Umbilical cord (tissue), 2 donors: ENCODE measurements around the gene WTAP. TPM values are rescaled to one million over a fixed set of nuclear protein-coding genes. Genes with fewer than 3 reads are reported as not detected.
A peak's percentile ranks its signal among the peaks of the same experiment; 100 is the strongest.
"Not testable (repeated sequence)": the region's sequence is repeated elsewhere in the genome, so short reads cannot be mapped to it uniquely, and the experiment has no call there.

Experiments
- DNase-seq: peaks from one replicate; pipeline ENCODE4 v3.0.0-alpha.2; 2015; ENCODE audit warnings: low spot score
- total RNA-seq: library from RNA; depleted of rRNA; stranded (reverse); fragments of >200 nt; gene quantifications from one replicate; pipeline ENCODE4 v1.2.3, GENCODE V29; 2014; ENCODE audit warnings: low replicate concordance; ENCODE audit not compliant: insufficient read depth

WTAP gene
- total RNA-seq, 1 donor from 2014 or later: 111 TPM

DNA sequence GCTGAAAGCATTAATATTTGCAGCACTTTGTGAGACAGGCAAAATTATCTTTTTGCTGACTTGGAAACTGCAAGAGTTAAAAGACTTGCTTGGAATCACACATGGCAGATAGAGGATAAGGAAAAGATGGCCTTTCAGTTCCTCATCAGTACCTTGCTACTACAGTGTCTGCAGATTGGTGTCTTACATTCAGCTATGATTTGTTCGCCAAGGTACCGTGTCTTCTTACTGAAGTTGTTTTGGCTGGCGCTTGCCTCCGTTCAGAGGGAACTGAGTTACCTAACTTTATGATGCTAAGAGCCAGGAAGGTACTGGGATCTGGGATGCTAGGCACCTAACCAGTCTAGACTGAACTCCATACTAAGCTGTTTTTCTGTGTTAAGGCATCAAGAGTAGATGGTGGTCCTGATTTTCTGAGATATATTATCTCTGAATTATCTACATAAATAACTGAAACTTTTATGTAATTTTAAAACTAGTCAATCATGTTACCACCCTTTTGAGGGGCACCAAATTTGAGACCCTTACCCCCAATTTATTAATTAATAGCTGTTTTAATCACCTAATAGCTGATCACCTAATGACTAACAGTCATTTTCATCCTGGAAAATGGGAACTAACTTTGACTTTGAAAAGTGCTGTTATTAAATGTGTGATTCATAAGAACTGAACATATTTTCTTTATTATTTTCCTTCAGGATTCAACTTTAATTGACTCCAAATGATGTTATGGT lies 2.5 kb downstream of the WTAP start:
- no peak for DNase-seq

DNA sequence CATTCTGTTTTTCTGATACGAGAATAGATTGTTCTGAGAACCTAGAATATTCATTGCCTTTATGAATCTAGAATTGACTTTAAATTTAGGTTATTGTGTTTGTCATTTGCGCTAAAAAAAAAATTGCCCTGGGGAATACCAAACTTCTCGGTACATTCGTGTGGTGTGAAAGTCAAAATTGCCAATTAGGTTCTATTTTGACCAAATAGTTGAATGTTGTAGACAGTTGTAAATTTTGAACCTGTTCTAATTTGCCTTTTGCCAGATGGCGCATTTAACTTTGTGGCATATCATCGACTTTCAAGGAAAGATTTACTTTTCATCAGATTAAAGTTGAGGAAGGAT lies 3.0 kb downstream of the WTAP start:
- DNase-seq: no peak

DNA sequence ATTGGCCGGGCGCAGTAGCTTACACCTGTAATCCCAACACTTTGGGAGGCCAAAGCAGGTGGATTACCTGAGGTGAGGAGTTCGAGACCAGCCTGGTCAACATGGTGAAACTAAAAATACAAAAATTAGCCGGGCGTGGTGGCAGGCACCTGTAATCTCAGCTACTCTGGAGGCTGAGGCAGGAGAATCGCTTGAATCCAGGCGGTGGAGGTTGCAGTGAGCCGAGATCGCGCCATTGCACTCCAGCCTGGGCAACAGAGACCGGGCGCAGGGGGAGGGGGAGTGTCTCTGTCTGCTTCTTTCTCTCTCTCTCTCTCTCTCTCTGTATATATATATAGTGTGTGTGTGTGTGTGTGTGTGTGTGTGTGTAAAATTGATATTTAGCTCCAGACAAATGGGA lies 5.2 kb downstream of the WTAP start:
- not testable (repeated sequence) for DNase-seq

GRCh38 chr6:159733395-159733794 lies 6.1 kb downstream of the WTAP start:
- not testable (repeated sequence) for DNase-seq

DNA sequence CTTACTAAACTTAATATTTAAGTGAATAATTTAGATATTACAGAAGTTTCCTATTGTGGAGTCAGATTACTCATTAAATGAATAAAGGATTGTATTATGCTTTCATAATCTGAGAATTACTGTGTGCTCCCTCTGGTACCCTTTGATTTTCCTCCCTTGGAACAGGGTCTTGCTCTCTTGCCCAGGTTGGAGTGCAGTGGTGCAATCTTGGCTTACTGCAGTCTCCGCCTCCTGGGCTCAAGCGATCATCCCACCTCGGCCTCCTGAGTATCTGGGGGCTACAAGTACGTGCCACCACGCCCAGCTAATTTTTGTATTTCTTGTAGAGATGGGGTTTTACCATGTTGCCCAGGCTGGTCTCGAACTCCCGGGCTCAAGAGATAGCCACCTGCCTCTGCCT lies 9.6 kb downstream of the WTAP start:
- DNase-seq: no peak

DNA sequence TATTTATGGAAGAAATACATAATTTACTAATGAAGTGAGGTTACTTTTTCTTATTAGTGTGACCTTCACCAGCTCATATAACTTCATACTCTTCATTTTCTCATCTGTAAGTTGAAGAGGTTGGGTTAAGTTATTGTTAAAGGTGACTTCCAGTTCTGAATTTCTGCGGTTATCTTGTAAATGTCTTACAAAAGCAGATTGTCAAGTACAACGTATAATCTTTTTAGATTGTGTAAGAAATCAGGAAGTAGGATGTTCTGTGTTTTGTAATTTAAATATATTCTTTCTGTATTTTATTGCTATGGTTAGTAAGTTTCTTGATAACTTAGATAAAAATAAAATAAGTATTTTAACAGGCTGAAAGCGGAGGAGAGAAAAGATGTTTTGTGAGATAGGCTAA lies 12.0 kb downstream of the WTAP start:
- no peak for DNase-seq

DNA sequence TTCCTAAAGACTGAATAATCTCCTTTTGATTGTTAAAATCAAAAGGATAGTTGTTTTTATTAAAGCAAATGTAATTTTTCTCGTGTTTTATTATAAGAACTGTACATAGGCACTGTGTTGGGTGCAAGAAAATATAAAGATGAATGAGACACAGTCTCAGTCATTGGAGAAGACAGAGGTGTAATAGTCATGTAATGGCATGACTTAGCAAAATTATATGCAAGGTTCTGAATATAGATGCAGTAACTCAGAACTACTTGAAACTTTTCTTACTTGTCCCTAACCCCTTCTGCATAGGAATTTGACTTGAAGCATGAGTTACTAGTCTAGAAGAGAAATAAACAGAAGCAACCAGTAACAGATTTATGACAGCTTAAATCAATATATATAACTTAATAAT lies 14.9 kb downstream of the WTAP start:
- DNase-seq: no peak

DNA sequence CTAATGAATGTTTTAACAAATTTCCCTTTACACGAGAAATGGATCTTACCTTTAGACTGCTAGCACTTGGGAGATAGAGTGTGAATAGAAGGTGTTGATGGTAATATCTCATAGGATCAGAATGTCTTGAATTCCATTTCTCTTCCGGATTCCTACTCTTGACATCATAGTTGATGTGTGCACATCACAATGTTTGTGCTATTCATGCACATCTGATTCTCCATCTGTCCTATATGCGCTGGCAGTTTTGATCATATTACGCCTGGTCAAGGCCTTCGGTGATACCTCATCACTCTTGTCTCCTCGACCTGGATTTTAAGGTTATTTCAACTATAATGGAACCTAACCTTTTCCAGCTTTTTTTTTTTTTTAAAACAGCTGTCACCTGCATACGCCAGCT lies 17.8 kb downstream of the WTAP start:
- no peak for DNase-seq

DNA sequence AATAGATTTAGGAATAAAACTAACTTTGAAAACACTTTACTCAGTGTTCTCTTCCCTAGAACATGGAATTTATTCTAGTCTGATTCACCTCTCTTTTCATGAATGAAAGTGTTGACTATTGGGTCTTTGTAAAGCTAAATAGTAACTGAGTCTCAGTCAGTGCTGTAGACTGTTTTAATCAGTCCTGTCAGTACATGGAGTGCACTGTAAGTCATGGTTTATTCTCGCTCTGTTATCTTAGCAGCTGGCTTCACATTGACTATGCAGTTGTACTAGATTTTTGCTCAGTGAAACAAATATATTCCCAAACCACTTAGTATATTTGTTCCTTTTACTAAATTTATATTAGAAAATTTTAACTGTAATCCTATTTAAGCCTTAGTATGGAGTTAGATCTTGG lies 19.5 kb downstream of the WTAP start:
- DNase-seq: no peak

DNA sequence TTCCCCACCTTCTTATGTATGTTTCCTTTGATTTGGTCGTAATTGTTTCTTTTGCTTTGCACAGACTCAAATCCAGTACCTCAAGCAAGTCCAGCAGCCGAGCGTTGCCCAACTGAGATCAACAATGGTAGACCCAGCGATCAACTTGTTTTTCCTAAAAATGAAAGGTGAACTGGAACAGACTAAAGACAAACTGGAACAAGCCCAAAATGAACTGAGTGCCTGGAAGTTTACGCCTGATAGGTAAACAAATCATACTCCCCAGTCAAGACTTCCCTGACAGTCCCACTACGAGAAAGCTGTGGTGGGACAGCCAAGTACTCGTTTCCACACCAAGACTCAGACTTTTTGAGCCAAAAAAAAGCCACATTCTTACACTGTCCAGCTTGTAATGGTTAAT lies 20.8 kb downstream of the WTAP start:
- not testable (repeated sequence) for DNase-seq

- DNase-seq: no peak
Observed at GRCh38 chr6:159751448-159751847, 24.1 kb downstream of the WTAP start.

GRCh38 chr6:159753081-159753872 lies 26.0 kb downstream of the WTAP start:
- DNase-seq: no peak

DNA sequence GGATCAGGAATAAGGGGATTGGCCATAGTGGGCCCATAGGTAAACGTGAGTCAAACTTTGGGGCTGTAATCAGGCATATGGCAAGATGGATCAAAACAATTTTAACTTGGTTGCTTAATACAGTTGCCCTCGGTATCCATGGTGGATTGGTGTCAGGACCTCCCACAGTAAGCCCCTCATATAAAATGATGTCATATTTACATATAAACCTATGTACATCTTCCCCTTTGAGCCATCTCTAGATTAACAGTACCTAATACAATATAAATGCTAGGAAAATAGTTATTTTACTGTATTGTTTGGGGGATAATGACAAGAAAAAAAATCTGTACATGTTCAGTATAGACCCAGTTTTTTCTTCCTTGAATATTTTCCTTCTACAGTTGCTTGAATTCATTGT lies 27.1 kb downstream of the WTAP start:
- DNase-seq: no peak

DNA sequence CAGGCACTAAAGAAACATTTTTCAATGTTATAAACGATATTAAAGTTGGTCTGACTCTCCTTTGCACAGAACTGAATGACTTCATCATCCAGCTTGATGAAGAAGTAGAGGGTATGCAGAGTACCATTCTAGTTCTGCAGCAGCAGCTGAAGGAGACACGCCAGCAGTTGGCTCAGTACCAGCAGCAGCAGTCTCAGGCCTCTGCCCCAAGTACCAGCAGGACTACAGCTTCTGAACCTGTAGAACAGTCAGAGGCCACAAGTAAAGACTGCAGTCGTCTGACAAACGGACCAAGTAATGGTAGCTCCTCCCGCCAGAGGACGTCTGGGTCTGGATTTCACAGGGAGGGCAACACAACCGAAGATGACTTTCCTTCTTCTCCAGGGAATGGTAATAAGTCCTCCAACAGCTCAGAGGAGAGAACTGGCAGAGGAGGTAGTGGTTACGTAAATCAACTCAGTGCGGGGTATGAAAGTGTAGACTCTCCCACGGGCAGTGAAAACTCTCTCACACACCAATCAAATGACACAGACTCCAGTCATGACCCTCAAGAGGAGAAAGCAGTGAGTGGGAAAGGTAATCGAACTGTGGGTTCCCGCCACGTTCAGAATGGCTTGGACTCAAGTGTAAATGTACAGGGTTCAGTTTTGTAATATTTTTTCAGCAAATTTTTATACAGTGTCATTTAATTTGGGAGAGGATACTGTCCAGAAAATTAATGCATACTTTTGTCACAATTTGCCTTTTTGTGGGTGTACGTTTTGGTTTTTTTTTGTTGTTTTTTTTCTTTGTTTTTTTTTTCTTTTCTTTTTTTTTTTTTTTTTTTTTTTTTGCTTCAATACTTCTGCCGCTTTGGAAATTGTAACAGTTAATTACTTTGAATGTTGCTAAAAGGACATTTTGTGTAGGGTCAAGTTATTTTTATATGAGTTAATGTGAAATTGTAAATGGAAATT lies 27.9 kb downstream of the WTAP start:
- DNase-seq: no peak

DNA sequence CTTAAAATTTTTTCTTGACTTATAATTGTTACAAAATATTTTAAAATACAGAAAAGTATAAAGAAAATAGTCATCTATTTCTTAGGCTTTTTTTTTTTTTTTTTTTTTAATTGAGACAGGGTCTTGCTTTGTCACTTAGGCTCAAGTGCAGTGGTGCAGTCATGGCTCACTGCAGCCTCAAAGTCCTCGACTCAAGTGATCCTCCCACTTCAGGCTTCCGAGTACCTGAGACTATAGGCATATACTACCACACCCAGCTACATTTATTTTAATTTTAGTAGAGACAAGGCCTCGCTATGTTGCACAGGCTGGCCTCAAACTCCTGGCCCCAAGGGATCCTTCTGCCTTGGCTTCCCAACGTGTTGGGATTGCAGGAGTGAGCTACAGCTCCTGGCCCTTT lies 29.2 kb downstream of the WTAP start:
- no peak for DNase-seq

DNA sequence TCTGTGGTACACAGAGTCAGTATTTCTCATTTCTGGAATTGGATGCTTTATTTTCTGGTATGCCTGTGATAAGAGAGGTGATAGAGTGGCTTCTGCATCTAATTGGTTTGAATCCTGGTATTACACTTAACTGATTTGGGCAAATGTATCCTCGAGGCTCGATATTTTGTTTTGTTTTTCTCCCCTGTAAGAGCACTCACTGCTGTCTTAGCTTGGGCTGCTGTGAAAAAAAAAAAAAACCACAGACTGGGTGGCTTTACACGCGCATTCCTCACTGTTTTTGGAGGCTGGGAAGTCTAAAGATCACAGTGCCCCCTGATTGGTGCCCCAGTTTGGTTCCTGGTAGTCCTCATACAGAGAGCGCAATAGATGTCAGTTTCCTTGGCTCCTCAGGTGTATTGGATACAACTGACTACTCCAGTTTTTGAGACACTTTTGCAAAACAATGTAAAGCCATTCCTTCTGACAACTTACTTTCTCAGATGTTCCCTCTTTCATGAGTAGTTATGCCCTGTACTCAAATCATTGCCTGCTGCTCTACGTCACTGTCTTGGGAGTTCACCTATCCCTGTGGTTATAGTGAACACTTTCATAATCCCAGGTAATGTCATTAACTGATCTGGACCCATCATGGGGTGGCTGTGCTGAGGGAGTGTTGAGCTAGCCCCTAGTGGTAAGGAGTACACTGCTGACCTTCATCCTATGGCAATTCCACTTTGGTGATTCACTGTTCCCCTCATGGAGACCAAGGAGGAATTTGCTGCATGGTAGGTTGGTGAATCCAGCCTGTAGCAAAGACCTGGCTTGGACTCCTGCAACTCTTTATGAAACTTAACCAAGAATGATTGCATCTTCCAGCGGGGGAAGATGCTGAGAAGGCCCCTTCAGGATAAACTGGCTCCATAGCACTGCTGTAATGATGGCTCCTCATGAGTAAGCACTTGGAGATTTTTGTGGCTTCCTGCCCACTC lies 31.0 kb downstream of the WTAP start:
- DNase-seq: no peak

- DNase-seq: no peak
Observed at GRCh38 chr6:159759645-159760044, 32.3 kb downstream of the WTAP start.

DNA sequence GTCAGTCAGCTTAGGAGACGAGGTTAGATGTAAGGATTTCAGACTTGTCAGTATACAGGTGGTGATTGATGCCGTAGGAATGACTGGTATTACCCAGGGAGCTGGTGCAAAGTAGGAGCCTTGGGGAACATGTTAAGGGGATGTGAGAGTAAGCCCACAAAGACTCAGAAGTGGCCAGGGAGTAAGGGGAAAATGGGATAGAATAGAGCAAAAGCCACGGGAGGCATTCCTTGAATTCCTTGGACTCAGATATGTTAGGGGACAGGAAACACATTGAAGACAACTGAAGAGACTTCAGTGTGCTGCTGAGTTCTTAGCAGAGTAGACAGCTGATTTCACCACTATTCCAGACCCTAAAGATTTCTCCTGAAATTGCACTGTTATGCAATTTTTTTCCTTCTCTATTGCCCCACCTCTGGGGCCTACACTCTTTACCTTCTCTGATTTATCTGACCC lies 33.3 kb downstream of the WTAP start:
- peak; percentile 10 for DNase-seq

DNA sequence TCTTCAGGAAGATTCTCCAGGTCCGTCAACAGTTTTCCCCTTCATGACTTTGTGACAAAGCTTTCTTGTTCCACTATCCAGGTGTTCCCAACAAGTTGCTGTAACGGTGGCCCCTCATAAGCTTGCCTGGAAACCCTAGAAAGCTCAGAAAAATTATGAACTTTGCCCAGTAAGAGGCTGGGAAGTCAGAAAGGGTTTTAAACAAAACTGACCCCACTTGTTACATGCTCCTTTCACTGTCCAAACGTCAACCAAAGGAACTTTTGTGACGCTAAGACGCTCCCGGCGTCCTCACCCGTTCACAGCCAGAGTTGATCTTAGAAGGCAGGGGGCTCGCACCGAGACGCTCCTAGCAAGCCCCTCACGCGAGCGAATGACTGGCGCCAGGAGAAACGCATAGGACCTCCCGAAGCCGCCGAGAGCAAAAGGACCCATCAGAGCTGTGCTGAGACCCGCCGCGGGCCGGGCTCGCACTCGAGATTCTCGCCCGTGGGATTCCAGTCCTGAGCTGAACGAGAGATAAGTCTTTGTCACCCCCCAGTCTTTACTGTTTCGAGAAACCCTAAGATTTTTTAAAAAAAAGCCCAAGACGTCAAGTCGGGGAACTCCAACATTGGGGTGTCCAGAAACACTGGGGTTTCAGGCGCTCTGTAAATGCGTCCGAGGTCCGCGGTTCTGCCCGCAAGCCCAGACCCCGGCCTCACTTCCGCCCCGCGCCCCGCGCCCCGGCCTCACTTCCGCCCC lies 34.0 kb downstream of the WTAP start:
- DNase-seq: no peak
